Upper lobe of left lung (tissue), 6 donors: ENCODE measurements around the gene POMGNT2. TPM values are rescaled to one million over a fixed set of nuclear protein-coding genes. Genes with fewer than 3 reads are reported as not detected.

Source experiments
- ATAC-seq, 2 donors: fragments of 200-7000 bp; cut with Tn5 transposase; one replicate each; pipeline ENCODE4 v1.9.1; 2022; ENCODE audit warnings: mild to moderate bottlenecking in 2 of 2, moderate library complexity in 2 of 2; ENCODE audit not compliant: low FRiP score in 2 of 2
- DNase-seq, 2 donors: peaks; one replicate each; pipeline ENCODE4 v3.0.0-alpha.2; 2019 to 2020
- H3K27ac ChIP-seq, 4 donors: fragments of 200-600 bp; sonication (generic); one replicate each; pipeline ENCODE4 v1.5.1; 2016 to 2019
- H3K27me3 ChIP-seq, 4 donors: fragments of 200-600 bp; sonication (generic); one replicate each; pipeline ENCODE4 v1.5.1; 2017 to 2019
- H3K36me3 ChIP-seq, 4 donors: fragments of 200-600 bp; sonication (generic); one replicate each; pipeline ENCODE4 v1.5.1; 2016 to 2019
- H3K4me1 ChIP-seq, 4 donors: fragments of 200-600 bp; sonication (generic); one replicate each; pipeline ENCODE4 v1.5.1; 2018 to 2019
- H3K4me3 ChIP-seq, 4 donors: fragments of 200-600 bp; sonication (generic); one replicate each; pipeline ENCODE4 v1.5.1; 2017 to 2019; ENCODE audit warnings: mild to moderate bottlenecking in 2 of 4, moderate library complexity in 1 of 4
- H3K9me3 ChIP-seq, 4 donors: fragments of 200-600 bp; sonication (generic); one replicate each; pipeline ENCODE4 v1.5.1; 2018 to 2019
- CTCF ChIP-seq, 6 experiments: fragments of 450-650 bp in 4 of 6; fragments of 200-600 bp in 2 of 6; sonication (generic) in 2 of 6; IDR thresholded peaks; one replicate each; pipeline ENCODE4 v1.5.1; 2016 to 2019; ENCODE audit warnings: antibody characterized with exemption in 6 of 6
- EP300 ChIP-seq, 4 donors: sonication (generic); formaldehyde crosslinking; IDR thresholded peaks; one replicate each; pipeline ENCODE4 v1.5.1; 2017; ENCODE audit warnings: antibody characterized with exemption in 4 of 4, control low read depth in 2 of 4
- POLR2A ChIP-seq, 4 donors: fragments of 450-650 bp; IDR thresholded peaks; one replicate each; pipeline ENCODE4 v1.5.1; 2016 to 2017; ENCODE audit warnings: antibody characterized with exemption in 4 of 4, mild to moderate bottlenecking in 2 of 4
- POLR2AphosphoS5 ChIP-seq, 2 donors: sonication (generic); formaldehyde crosslinking; IDR thresholded peaks; one replicate each; pipeline ENCODE4 v1.5.1; 2017; ENCODE audit warnings: antibody characterized with exemption in 2 of 2
- WGBS, 2 donors: methylation state at CpG; one replicate each; pipeline ENCODE4 v1.1.5; 2017 to 2018; 5-methylcytosine and 5-hydroxymethylcytosine counted together
- total RNA-seq, 6 donors: library from RNA; depleted of rRNA in 4 of 6; stranded (reverse); fragments of >200 nt in 4 of 6; gene quantifications; one replicate each; pipeline versions ENCODE4 v1.1.0 to v1.2.1, GENCODE V29; 2016 to 2021
- donor health status: DM: no; HTN: no; CAD: no; lungs with moderate emphysema.
- donor health status: DM: no; HTN: yes; CAD: no; lungs with severe emphysema.

Gene POMGNT2
- total RNA-seq, 6 donors from 2014 or later, result 10.5 to 25.1 (median 14.1) TPM

DNA sequence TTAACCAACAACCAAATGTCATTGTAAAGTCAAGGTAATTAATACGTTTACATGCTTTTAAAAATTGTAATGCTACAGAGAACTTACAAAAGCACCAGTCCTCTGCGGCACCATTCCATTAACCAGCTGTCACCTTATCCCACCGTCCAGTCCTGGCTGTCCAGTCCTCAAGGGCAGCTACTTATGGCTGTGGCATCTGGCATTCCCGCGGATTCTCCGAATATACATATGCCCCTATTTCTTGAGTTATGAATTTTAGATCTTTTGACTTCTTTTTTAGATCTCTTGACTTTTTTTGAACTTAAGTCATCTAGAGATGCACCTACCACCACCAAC lies 382 bp upstream of the POMGNT2 start:
- H3K4me3 ChIP-seq, result peak overlapping the region; percentile 7 to 91 (median 75)
- 10 to 16% methylated on average over 6 of the region's 6 CpGs for WGBS, 2 donors
- DNase-seq (no peak), ATAC-seq (no peak)
- no peaks in the 10 kb centered on the region for H3K27me3 ChIP-seq
- H3K4me1 ChIP-seq, result peaks cover 5 to 26% (median 24%) of the 10 kb centered on the region in 4 donors
- no peaks in the 10 kb centered on the region for H3K36me3 ChIP-seq
- H3K9me3 ChIP-seq, result no peaks in the 10 kb centered on the region
- no peak for TF ChIP-seq POLR2AphosphoS5 (IDR thresholded peaks at IDR 0.05)
- no peak for TF ChIP-seq EP300 (IDR thresholded peaks at IDR 0.05)
- TF ChIP-seq CTCF (IDR thresholded peaks at IDR 0.05), result no peak
- TF ChIP-seq POLR2A (IDR thresholded peaks at IDR 0.05), result no peak
- peak overlapping the region in 1 of 4 donors; percentile 71 for H3K27ac ChIP-seq

DNA sequence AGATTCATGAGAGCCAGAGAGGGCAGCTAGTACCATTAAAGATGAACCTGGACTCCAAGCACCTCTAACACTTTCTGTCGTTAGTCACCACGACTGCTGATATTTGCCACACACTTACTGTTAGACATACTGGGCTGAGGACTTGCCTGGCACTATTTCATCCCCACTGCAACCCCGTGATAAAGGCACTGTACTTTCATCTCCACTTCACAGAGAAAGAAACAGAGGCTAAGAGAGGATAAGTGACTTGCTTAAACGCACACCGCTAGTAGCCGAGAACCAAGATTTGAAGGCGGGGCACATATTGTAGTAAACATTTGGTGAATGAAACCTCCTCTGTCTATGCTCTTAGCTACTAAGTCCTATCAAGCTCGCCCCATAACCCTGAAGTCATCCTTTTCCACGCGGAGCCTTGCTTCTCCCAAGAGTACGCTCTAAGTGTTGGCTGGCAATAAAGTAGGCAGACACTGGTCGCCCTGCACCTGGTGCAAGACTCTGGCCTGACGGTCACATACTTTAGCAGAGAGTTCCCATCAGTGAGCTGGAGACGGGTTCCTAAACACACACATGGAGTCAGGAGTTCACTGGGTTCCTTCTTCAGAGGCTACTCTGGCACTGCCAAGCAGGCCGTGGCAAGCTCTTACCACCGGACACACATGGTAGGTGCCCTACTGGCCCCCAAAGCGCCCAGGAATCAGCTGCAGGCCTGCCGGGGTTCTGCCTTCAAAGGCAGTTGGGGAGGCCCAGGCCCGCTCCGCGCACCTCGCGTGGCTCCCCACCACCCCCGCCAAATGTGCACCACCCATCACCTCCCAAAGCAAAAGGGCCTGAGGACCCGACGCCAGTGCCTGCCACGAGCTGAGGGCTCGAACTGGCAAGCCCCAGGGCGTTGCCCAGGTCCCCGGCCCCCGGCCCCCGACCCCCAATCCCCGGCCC lies 951 bp downstream of the POMGNT2 start:
- DNase-seq (no peak), ATAC-seq (peak in 1 of 2 donors; percentile 28)
- Histone ChIP-seq H3K9me3 (no peaks in the 10 kb centered on the region), H3K4me1 (peaks cover 5 to 26% (median 24%) of the 10 kb centered on the region in 4 donors), H3K36me3 (no peaks in the 10 kb centered on the region), H3K27ac (peak overlapping the region; percentile 60 to 82 (median 70)), H3K27me3 (no peaks in the 10 kb centered on the region), H3K4me3 (peak overlapping the region; percentile 75 to 91 (median 76))
- WGBS, 2 donors, result 59 to 65% methylated on average over 22 to 25 of the region's 33 CpGs
- TF ChIP-seq CTCF (IDR thresholded peaks at IDR 0.05) (no peak), EP300 (IDR thresholded peaks at IDR 0.05) (no peak), POLR2A (IDR thresholded peaks at IDR 0.05) (no peak), POLR2AphosphoS5 (IDR thresholded peaks at IDR 0.05) (no peak)

GRCh38 chr3:43104039-43104438 lies 1.8 kb downstream of the POMGNT2 start:
- Histone ChIP-seq H3K9me3 (no peaks in the 10 kb centered on the region), H3K27me3 (no peaks in the 10 kb centered on the region), H3K36me3 (no peaks in the 10 kb centered on the region), H3K4me1 (peaks cover 5 to 26% (median 24%) of the 10 kb centered on the region in 4 donors), H3K27ac (no peak overlapping the region), H3K4me3 (no peak overlapping the region)
- WGBS, 2 donors, result 65 to 98% methylated on average over 3 of the region's 3 CpGs
- ATAC-seq (no peak), DNase-seq (no peak)
- TF ChIP-seq CTCF (IDR thresholded peaks at IDR 0.05), result no peak
- no peak for TF ChIP-seq POLR2AphosphoS5 (IDR thresholded peaks at IDR 0.05)
- TF ChIP-seq POLR2A (IDR thresholded peaks at IDR 0.05), result no peak
- TF ChIP-seq EP300 (IDR thresholded peaks at IDR 0.05), result no peak

DNA sequence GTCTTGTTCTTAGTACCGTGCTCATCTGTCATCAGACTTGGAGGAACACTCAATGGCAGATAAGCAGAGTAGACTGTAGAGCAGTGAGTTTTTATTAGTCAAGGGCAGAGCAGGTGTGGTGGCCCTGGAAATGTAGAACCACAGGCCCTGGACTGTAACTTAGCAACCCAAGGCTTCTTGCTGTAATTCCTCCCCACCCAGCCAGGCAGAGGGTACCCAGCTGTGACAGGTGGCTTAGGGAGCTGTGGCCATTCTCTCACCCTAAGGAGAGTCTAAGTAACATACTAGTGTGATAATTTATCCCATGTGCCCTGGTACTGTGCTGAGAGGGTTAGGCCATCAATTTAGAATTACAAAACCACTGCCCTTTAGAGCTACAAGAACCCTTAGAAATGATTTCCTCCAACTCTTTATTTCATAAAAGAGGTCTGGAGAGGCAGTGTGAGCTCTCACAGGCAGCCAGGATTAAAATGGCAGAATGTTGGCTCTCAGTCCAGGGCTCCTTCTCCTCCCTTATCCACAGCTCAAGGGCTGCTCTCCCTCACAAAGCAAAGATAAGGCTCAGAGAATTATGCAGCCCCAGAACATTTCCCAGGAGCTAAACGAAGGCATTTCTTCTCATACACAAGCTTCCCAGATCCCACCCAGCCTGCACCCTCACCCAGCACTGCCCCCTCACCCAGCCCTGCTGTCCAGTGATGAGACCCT lies 3.0 kb downstream of the POMGNT2 start:
- no peak overlapping the region for H3K27ac ChIP-seq
- 56 to 58% methylated on average over 2 of the region's 2 CpGs for WGBS, 2 donors
- DNase-seq, result no peak
- TF ChIP-seq POLR2AphosphoS5 (IDR thresholded peaks at IDR 0.05), result no peak
- no peak for TF ChIP-seq POLR2A (IDR thresholded peaks at IDR 0.05)
- TF ChIP-seq CTCF (IDR thresholded peaks at IDR 0.05), result no peak
- TF ChIP-seq EP300 (IDR thresholded peaks at IDR 0.05), result no peak
- H3K36me3 ChIP-seq, result no peaks in the 10 kb centered on the region
- no peak overlapping the region for H3K4me3 ChIP-seq
- ATAC-seq, result no peak
- no peaks in the 10 kb centered on the region for H3K27me3 ChIP-seq
- peaks cover 5 to 26% (median 24%) of the 10 kb centered on the region in 4 donors for H3K4me1 ChIP-seq
- H3K9me3 ChIP-seq, result no peaks in the 10 kb centered on the region
